Activated CD4-positive, alpha-beta T cell treated with anti-CD3 and anti-CD28 coated beads for 48 hours (primary cell): ENCODE measurements around the gene ADD1.

Source experiments
- DNase-seq: peaks from one replicate; pipeline ENCODE4 v3.0.0-alpha.2; 2020

Gene ADD1

GRCh38 chr4:2861631-2862436, 18.2 kb downstream of the ADD1 start:
- no peak for DNase-seq

- DNase-seq: no peak
These were observed 18.9 kb downstream of the ADD1 start for GRCh38 chr4:2862528-2862927.

- DNase-seq: no peak
These were observed 20.0 kb downstream of the ADD1 start for GRCh38 chr4:2863649-2864048.

- no peak for DNase-seq
These were observed 21.6 kb downstream of the ADD1 start for GRCh38 chr4:2865196-2865780.

- DNase-seq: no peak
These were observed 22.7 kb downstream of the ADD1 start for GRCh38 chr4:2866160-2866861.

DNA sequence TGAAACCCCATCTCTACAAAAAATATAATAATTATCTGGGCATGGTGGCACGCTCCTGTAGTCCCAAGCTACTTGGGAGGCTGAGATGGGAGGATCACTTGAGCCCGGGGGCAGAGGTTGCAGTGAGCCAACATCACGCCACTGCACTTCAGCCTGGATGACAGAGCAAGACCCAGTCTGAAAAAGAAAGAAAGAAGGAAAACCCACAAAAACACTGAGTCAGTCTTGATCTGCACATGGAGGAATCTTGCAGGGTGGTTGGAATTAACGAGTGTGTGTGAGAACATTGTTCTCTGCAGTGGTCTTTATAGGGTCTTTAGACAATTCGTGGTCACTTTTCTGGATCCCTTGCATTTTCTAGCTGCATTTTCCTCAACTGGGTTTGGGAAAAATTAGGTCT, 23.2 kb downstream of the ADD1 start:
- peak; percentile 19 for DNase-seq

DNA sequence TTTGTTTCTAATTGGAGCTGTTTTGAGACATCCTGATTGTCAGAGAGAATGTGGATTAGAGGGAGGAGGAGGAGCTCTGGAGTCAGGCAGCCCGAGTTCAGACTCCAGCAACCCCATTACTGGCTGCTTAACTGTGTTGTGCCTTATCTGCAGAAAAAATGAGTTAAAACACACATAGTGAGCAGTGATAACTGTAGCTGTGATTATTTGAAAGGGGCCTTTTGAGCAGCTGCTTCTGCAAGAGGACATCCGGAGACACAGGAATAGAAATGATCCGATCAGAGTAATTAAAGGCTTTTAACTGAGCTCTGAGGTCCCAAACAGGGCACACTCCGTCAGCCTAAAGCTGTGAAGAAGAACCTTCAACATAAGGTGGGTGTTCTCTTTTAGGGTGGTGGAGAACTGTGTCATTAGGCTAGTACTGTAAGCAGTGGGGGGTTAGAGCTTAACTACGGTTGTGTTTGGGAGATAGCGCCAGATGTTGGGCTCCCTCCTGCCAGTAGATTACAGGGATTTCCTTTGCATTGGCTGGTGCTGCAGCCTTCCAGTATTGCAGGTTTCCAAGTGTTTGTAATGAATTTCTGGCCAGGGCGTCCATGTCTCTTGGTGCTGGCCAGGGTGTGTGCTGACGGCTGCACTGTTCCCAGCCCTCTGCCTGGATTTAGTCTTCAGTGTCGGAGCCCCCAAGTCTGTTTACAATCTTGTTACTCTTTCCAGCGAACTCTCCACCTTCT, 24.3 kb downstream of the ADD1 start:
- DNase-seq: no peak

- DNase-seq: no peak
These were observed 25.3 kb downstream of the ADD1 start for GRCh38 chr4:2868877-2869487.

GRCh38 chr4:2869659-2870058, 26.0 kb downstream of the ADD1 start:
- DNase-seq: no peak

DNA sequence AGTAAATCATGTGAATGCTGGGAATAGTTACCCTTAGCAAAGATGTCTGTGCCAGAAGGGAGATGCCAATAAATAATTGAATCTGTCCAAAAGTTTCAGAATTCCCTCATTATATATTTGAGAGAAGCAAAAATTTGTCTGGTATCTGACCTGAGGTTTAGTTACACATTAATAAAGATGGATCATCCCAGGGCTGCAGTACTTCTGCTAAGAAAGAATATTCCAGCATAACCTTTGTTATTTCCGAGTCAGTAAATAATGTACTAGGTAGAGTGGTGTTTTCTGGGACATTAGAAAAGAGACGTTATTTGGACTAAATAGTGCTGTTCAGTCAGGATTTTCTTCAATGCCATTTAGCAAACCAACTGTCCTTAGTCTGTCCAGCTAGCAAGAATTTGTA, 26.4 kb downstream of the ADD1 start:
- DNase-seq: no peak

GRCh38 chr4:2871466-2871865, 27.8 kb downstream of the ADD1 start:
- no peak for DNase-seq

DNA sequence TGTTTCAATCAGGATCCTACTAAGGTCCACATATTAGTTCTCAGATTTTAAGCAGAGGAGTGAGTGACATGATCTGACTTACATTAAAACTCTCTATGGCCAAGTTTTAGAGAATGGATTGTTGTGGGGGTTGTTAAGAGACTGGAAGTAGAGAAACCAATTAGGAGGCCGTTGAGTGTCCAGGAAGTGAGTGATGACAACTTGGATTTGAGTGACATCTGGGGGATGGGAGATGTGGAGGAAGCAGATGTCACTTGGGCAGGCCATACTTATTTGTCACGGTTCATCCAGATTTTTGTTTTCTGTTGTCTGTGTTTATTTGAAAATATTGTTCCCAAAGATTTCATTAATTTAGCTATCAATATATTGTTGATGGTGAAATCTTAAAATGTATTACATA, 28.3 kb downstream of the ADD1 start:
- no peak for DNase-seq

GRCh38 chr4:2873329-2873728, 29.7 kb downstream of the ADD1 start:
- DNase-seq: no peak

DNA sequence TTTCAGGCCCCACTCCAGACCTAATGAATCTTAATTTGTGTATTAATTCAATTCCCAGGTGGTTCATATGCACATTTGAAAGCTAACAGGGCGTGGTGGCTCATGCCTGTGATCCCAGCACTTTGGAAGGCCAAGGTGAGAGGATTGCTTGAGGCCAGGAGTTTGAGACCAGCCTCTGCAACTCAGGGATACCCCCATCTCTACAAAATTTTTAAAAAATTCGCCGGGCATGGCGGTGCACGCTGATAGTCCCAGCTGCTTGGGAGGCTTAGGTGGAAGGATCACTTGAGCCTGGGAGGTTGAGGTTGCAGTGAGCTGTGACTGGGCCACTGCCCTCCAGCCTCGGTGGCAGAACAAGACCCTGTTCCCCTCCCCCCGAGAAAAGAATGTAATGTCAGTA, 31.2 kb downstream of the ADD1 start:
- no peak for DNase-seq

- DNase-seq: no peak
These were observed 31.9 kb downstream of the ADD1 start for GRCh38 chr4:2875556-2875955.

- DNase-seq: peak; percentile 53
These were observed 34.7 kb downstream of the ADD1 start for GRCh38 chr4:2878346-2878745.

DNA sequence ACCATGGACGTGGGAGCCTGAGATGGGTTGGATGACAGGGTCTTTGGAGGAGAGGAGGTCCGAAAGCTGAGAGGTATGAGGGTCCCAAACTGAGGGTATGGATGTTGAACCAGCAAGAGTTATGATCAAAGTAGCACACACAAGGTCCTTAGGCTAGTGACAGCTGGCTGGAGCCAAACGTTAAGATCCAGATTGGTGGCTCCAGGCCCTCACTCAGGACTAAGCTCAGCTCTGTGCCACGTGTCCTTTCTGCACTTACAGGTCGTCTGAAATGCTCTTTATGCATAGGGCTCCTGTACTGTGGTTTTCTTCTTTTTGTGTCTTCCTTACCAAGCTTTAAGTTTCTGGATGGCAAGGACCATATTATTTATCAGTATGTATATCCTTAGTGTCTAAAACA, 35.4 kb downstream of the ADD1 start:
- DNase-seq: no peak

- no peak for DNase-seq
These were observed 37.8 kb downstream of the ADD1 start for GRCh38 chr4:2881431-2881830.

DNA sequence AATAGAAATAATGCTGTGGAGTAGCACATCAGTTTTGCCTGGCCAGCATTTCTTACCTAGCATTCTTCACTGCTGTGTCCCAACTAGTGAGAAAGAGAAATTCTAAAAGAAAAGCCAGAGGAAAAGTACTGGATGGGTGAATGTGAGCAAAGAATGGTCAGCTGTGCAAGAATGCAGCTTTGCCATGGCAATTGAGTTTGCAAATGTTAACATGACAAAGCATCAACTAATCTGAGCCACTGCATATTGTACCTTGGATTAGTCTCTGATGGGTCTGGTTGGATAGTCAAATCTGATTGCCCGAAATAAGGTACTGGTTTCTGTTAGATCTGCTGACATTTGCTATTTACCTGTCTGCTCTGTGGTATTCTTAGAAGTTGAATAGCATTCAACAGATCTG, 38.7 kb downstream of the ADD1 start:
- DNase-seq: no peak

GRCh38 chr4:2886161-2886560, 42.5 kb downstream of the ADD1 start:
- DNase-seq: no peak

GRCh38 chr4:2886622-2887021, 43.0 kb downstream of the ADD1 start:
- DNase-seq: no peak

DNA sequence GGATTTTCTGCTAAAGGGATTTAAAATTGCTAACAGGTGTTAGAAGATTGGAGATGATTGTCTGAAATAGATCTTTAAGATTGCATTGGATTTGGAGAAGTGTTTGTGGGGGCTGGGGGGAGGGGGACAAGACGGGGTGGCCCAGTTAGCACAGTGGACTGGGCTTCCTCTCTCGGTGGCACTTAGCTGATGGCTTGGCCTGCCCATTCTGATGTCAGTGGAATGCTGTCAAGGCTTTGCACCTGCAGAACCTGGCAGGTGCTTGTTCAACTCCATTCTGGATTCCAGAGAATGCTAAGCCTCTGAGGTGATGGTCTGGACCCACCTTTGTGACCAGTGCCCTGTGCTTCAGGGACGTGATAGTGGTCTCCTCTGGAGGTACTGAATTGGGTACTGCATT, 43.7 kb downstream of the ADD1 start:
- no peak for DNase-seq

GRCh38 chr4:2888886-2889285, 45.2 kb downstream of the ADD1 start:
- DNase-seq: no peak
